Loucy (cell line): Measurements from ENCODE around the gene SERP2.

Experiments used
- EZH2phosphoT487 ChIP-seq: fragments of 200-600 bp; IDR thresholded peaks from 2 replicates; pipeline ENCODE4 v1.6.1; 2018; ENCODE audit warnings: antibody characterized with exemption, mild to moderate bottlenecking, moderate library complexity, borderline replicate concordance
- TF ChIP-seq, protein P1 (sequence below): fragments of 200-600 bp; sonication (generic); conservative IDR thresholded peaks from 2 replicates; pipeline ENCODE4 v1.5.1; 2014; ENCODE audit warnings: mild to moderate bottlenecking, antibody characterized with exemption, low read length

DNA sequence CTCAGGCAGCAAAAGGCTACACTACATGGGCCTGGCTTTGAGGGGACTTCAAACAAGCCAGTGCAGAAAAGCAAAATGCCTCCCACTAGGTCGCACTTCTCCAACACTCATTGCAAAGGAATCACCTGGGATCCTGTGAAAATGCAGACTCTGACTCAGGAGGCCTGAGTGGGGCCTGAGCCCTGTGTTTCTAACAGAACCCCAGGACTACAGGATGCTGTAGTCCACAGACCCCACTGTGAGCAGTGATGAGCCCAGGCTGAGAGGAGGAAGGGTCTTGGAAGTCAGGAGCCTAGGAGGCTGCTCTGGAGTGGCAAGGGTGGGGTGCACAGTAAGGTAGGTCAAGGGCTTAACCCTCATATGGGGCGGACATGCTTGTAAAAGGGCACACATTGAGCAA is 46.7 kb upstream of the SERP2 start:
- TF ChIP-seq, protein P1, sequence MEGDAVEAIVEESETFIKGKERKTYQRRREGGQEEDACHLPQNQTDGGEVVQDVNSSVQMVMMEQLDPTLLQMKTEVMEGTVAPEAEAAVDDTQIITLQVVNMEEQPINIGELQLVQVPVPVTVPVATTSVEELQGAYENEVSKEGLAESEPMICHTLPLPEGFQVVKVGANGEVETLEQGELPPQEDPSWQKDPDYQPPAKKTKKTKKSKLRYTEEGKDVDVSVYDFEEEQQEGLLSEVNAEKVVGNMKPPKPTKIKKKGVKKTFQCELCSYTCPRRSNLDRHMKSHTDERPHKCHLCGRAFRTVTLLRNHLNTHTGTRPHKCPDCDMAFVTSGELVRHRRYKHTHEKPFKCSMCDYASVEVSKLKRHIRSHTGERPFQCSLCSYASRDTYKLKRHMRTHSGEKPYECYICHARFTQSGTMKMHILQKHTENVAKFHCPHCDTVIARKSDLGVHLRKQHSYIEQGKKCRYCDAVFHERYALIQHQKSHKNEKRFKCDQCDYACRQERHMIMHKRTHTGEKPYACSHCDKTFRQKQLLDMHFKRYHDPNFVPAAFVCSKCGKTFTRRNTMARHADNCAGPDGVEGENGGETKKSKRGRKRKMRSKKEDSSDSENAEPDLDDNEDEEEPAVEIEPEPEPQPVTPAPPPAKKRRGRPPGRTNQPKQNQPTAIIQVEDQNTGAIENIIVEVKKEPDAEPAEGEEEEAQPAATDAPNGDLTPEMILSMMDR, result no peak
- no peak for TF ChIP-seq EZH2phosphoT487
